Measurements from ENCODE around the gene SPATA19. TPM values are rescaled to one million over a fixed set of nuclear protein-coding genes. Genes with fewer than 3 reads are reported as not detected.
"Not testable (repeated sequence)": the region's sequence is repeated elsewhere in the genome, so short reads cannot be mapped to it uniquely, and the experiment has no call there.

The SPATA19 gene
- polyA plus RNA-seq (ENCODE audit: insufficient read length), result not detected

DNA sequence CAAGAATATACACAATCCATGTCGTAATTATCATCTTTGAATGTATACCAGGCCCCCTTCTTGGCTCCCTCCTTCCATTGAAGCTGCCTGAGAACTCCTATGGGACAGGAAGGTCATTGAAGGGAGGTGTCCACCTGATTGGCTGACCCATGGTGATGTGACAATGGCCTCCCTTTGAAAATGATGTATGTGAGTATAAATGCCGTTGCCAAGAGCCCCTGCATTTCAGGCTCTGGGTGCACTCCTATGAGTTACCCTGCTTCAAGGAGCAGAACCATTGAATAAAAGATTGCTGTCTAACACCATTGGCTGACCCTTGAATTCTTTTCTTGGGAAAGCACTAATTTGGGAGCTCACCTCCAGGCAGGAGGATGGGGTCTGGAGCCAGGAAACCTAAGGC, at the start of gene SPATA19:
TSS of gene SPATA19 (minus strand) at position 101 of the 400 bp plus-strand sequence. CDS start at position 34, 67 bp downstream.
- DNase-seq, result no peak

GRCh38 chr11:133895061-133895479, 49.8 kb upstream of the SPATA19 start:
- peak; percentile 8 for DNase-seq

DNA sequence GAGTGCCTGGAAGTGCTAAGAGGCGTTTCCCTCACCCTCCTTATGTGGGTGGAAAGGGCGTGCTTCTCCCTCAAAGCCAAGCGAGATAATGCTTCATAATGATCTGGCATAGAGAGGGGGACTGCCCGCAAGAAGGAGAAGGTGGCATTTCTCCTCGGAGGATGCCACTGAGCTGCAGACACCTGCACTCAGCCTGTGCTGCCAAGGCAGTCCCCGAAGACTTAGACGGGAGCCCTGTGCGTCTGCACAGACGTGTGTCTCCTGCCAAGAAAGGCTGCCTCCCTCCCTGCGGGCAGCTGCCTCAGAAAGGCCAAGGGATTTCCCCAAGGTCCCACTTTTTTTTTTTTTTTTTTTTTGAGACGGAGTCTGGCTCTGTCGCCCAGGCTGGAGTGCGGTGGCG, 48.1 kb upstream of the SPATA19 start:
- DNase-seq, result no peak

DNA sequence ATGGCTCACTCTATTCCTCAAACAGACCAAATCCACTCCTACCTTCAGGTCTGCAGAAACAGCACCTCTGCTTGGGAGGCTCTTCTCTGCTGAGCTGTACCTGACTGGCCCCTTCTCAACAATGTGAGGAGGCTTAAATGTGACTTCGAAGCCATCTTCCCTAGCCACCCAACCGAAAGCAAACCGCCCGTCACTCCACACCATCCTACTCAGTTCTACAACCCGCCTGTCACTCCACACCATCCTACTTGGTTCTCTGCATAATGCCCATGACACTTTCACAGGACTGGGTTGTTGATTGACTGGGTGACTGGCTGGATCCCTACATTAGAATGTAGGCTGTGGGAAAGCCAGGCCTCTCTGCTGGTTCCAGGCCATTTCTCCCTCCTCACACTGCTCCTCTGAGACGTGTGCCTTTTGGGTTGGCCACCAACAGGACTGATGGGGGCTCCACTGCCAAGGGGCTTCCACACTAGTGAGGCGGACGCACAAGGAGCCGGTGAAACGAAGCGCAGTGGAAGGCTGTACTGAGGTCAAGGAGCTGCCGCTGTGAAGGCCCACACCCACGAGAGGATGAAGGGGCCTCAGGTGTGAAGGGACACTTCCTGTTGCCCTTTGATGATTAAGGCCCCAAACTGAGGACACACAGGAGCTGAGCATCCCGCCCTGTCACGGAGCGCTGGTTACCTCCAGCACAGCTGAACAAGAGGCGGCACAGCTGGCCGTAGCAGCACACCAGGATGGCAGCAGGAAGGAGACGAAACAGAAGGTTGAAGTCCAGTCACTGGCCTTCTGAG, 47.5 kb upstream of the SPATA19 start:
- DNase-seq, result no peak

- no peak for DNase-seq
Measured at GRCh38 chr11:133892126-133892525, 46.8 kb upstream of the SPATA19 start.

DNA sequence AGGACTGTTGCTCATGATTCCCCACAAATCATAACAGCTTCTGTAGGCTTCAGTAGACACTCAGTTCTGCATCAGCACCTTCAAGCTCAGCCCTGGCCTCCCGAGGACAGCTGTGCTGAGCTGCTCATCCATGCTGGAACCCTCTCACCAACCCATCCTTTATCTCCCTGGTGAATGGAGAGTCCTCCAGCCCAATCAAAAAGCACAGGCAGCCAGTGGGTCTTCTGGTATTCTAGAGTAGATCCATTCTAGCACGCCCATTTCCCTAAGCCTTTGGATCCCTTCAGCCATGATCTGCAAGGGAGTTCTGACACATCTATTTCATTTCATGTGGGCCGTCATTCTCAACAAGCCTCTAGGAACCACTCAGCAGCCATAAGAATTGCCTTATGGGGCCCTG, 44.6 kb upstream of the SPATA19 start:
- DNase-seq, result no peak

DNA sequence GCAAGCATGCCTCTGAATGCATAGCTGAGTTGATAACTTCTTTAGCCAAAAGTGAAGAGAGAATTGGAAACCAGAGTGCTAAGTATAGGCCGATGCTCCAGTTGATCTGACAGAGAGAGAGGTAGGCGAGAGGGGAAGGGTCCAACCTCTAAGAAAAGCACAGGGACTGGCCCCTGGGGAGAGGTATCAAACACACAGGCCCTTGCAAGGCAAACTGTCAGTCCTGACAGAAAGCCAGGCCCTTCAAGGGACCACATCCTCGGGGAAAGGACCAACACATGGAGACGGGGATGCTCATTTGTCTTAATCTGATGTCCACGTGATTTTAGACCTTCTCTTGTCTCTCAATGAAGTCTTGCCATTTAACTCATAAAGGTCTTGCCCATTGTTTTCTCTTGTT, 43.9 kb upstream of the SPATA19 start:
- no peak for DNase-seq

- no peak for DNase-seq
Measured at GRCh38 chr11:133887692-133888332, 42.5 kb upstream of the SPATA19 start.

DNA sequence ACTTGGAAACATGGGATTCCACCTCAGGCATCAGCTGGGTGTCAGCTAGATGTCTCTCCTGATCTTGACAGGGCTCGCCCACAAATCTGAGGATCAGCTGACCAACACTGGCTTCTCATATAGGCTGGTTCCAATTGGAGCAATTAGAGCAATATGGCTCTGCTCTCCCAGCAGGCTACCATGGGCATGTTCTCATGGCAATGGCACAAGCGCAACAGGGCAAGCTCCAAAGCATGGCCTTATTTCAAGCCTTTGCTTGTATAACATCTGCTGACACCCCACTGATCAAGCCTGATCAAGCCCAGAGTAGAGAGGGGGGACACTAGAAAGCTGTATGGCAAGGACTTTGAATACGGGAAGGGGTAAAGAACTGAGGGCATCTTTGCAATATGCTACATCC, 40.7 kb upstream of the SPATA19 start:
- DNase-seq, result no peak

DNA sequence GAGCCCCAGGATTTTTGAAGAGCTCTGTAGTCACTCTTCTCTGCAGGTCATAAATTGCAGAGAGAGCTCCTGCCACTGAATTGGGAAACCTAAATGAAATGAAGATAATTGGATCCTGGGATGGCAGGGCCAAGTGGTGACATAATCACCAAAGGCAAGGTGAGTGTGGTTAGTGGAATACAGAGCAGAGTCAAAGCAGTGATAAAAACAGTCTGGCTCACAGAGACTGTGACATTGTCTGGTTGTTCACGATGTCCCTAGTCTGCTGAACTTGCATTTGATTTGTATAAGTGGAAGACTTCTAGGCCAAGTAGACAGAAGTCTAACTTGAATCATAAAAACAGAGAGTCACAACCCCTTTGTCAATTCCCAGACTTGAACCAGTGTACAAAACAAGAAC, 26.8 kb upstream of the SPATA19 start:
- no peak for DNase-seq

DNA sequence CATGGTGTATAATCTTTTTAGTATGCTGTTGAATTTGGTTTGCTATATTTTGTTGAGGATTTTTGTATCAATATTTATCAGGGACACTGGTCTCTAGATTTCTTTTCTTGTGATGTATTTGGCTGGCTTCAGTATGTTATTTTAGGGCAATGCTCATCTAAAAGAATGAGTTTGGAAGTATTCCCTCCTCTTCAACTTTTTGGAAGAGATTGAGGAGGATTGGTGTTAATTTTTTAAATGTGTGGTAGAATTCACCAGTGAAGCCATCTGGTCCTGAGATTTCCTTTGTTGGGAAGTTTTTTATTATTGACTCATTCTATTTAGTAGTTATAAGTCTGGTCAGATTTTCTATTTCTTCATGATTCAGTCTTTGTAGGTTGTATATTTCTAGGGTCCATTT, 22.1 kb upstream of the SPATA19 start:
- no peak for DNase-seq

DNA sequence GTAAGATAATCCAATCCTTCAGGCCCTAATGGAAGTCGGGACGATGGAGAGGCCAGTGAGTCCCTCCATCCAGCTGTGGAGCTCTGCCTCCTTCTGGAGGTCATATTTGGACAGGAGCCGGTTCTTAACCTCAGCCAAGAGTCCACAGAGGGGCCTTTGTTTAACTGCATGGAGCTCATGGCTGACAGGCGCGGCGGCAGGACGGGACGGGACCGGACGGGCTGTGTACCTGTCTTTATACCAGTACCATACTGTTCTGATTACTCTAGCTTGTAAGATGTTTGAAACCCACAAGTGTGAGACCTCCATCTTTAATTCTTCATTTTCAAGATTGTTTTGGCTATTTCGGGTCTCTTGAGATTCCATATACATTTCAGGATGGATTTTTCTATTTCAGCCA, 20.2 kb upstream of the SPATA19 start:
- no peak for DNase-seq

DNA sequence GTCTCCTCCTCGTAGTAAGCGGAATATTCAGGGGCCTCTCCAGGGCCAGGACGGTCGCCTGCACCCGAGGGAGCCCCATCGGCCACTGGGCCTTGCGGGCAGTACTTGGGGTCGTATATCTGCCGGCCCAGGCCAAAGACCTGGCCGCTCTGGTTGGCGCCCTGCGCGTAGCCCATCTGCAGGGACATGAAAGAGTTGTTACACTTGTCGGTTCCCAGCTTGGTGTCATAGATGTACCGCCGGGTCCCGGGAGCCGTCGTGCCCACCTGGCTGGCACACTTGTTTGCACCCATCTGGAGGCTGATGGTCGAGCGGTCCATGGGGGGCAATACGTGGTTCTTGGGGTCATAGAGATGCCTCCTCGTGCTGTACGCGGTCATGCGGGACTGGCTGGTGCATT, 19.4 kb upstream of the SPATA19 start:
- DNase-seq, result no peak

DNA sequence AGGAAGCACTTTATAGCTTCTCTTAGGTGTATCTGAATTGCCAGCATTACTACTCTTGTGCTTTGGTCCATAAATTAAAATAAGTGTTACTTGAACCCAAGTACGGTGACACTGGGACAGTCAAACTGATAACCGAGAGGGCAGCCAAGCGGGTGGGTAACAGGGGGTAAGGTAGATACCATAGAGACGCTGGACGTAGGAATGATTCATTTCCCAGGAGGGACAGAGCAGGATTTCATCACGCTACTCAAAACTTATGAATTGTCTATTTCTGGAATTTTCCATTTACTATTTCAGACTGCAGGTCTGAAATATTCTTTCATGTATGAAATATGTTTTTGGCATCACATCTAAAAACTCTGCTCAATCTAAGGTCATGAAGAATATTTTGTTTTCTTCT, 14.8 kb upstream of the SPATA19 start:
- no peak for DNase-seq

DNA sequence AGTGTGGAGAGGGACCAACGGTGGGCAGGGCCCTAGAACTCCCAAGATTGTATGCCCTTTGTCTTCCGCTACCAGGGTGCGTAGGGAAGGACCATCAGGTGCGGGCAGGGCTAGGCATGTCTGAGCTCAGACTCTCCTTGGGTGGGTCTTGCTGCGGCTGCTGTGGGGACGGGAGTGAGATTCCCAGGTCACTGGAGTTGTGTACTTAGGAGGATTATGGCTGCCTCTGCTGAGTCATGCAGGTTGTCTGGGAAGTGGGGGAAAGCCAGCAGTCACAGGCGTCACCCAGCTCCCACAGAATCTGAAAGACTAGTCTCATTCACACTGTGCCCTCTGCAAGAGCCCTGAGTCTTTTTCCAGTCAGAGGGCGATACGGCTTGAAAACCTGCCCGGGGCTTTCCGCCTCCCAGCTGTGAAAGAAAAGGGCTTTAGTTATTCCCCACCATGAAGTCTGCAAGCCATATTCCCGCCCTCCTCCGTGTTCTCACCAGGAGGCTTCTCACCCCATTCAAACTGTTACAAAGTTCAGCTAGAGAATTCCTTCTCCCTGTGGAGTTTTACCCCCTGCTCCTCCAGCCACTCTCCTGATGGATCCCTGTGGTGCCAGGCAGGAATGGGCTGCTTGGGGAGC, 9.1 kb upstream of the SPATA19 start:
- not testable (repeated sequence) for DNase-seq

- no peak for DNase-seq
Measured at GRCh38 chr11:133844217-133844616, 1.1 kb downstream of the SPATA19 start.

GRCh38 chr11:133843454-133843987, 1.8 kb downstream of the SPATA19 start:
- DNase-seq, result no peak

DNA sequence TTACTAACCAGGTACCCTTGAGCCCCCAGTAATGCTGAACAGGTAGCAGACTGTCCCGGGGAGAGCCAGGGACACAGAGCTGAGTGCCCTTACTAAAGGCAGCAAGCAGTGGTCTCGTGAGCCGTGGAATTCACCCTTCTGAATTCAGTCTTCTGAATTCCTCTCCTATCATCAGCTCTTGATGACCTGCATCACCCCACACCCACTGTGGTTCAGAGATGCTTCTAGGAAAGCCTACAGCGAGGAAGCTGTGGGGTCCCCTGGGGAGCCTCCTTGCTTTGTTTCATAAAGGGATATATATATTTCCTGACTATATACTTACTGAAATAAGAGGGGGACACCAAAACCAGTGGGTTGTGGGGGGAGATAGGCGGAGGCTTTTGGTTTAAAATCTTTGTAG, 2.6 kb downstream of the SPATA19 start:
- no peak for DNase-seq

GRCh38 chr11:133842053-133842452, 3.3 kb downstream of the SPATA19 start:
- DNase-seq, result no peak

DNA sequence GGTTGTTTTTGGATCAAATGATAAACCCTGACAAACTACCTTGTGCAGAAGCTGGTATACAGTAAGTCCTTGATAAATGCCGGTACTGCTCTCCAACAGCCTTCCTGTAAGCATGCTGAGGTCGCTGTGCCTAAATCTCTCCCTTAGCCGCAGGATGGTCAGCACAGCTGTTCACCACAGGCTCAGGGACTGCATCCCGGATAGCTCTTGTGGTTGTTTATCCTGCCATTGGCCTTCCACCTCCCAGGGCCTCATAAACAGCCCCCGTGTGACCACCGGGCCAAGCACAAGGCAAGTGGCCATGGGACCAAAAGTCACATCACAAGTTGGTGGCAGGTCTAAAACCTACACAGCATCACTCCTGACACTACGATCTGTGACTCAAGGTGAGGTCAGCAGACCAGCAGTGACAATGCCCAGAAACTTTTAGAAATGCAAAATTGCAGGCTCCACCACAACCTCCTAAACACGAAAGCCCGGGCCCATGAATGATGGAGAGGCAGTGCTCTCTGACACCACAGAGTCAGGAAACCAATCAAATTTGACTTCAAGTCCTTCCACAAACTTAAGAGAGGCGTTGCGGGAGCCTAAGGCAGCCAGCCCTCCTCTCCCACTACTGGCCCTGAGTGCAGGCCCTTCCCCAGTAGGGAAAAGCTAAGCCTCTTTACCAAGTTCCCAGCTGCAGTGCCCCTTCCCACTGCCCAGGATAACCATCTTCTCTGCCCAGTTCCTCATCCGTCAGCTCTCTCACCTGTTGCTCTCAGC, 3.9 kb downstream of the SPATA19 start:
- no peak for DNase-seq

- no peak for DNase-seq
Measured at GRCh38 chr11:133840479-133840941, 4.8 kb downstream of the SPATA19 start.

Data from hindlimb muscle (tissue), 1 donor.